Activated CD8-positive, alpha-beta T cell treated with anti-CD3 and anti-CD28 coated beads for 36 hours (primary cell): Measurements from ENCODE around the gene TBL1X. TPM values are rescaled to one million over a fixed set of nuclear protein-coding genes. Genes with fewer than 3 reads are reported as not detected.
"Not testable (repeated sequence)": the region's sequence is repeated elsewhere in the genome, so short reads cannot be mapped to it uniquely, and the experiment has no call there.

Experiments
- ATAC-seq: fragments of 200-7000 bp; cut with Tn5 transposase; one replicate; pipeline ENCODE4 v1.10.0; 2021; ENCODE audit warnings: mild to moderate bottlenecking, moderate library complexity
- CTCF ChIA-PET: fragments of 350-600 bp; sonication (Branson Sonifier 250); formaldehyde crosslinking; loops from one replicate; lab custom pipeline; 2021; ENCODE audit warnings: antibody characterized with exemption; lab: Charles Lee
- POLR2A ChIA-PET: fragments of 350-600 bp; sonication (Branson Sonifier 250); formaldehyde crosslinking; loops from one replicate; lab custom pipeline; 2021; ENCODE audit warnings: antibody characterized with exemption; lab: Charles Lee
- DNase-seq: peaks from one replicate; pipeline ENCODE4 v3.0.0-alpha.2; 2020
- H3K27ac Mint-ChIP-seq: one replicate; pipeline ENCODE4 v1.8.0; 2021; ENCODE audit warnings: mild to moderate bottlenecking, mixed read lengths
- H3K27me3 Mint-ChIP-seq: one replicate; pipeline ENCODE4 v1.8.0; 2021; ENCODE audit warnings: mixed read lengths
- H3K36me3 Mint-ChIP-seq: one replicate; pipeline ENCODE4 v1.8.0; 2021; ENCODE audit warnings: low read depth, mixed read lengths
- H3K4me1 Mint-ChIP-seq: one replicate; pipeline ENCODE4 v1.8.0; 2021; ENCODE audit warnings: low read depth, mixed read lengths
- H3K4me3 Mint-ChIP-seq: one replicate; pipeline ENCODE4 v1.8.0; 2021; ENCODE audit warnings: mild to moderate bottlenecking, moderate library complexity, mixed read lengths
- H3K9me3 Mint-ChIP-seq: one replicate; pipeline ENCODE4 v1.8.0; 2021; ENCODE audit warnings: mixed read lengths
- intact Hi-C: fragments of 100-400 bp; cut with micrococcal nuclease; formaldehyde crosslinking; loops from one replicate; pipeline ENCODE4 v1.10.0; 2022
- total RNA-seq, 2 experiments: library from RNA; stranded (reverse); gene quantifications; one replicate each; pipeline ENCODE4 v1.2.3, GENCODE V29; 2021
- TF ChIP-seq, protein P1 (sequence below): fragments of 200-600 bp; IDR thresholded peaks from one replicate; pipeline ENCODE4 v1.8.0; 2022; ENCODE audit warnings: antibody characterized with exemption, mild to moderate bottlenecking

The TBL1X gene
- total RNA-seq, 2 experiments from 2014 or later = 28.9 to 32.0 TPM

DNA sequence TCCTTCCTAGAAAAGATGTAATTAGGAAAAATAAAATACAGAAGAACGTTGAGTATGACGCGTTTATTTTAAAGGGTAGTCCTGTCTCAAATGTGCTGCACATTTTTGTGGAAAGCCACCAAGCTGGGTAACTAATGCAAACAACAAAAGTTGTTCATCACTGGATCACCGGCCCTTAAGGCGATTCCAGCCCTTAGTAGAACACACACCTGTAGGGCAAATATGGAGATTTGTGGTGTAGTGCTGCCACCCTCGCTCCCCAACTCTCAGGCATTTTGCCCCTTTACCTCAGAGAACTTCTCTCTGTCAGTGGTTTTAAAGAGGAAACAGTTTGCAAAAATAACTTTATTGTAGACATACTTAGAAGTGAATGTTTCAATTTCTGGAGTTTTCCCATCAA is 1.9 kb downstream of the TBL1X start:
- TF ChIP-seq, protein P1, sequence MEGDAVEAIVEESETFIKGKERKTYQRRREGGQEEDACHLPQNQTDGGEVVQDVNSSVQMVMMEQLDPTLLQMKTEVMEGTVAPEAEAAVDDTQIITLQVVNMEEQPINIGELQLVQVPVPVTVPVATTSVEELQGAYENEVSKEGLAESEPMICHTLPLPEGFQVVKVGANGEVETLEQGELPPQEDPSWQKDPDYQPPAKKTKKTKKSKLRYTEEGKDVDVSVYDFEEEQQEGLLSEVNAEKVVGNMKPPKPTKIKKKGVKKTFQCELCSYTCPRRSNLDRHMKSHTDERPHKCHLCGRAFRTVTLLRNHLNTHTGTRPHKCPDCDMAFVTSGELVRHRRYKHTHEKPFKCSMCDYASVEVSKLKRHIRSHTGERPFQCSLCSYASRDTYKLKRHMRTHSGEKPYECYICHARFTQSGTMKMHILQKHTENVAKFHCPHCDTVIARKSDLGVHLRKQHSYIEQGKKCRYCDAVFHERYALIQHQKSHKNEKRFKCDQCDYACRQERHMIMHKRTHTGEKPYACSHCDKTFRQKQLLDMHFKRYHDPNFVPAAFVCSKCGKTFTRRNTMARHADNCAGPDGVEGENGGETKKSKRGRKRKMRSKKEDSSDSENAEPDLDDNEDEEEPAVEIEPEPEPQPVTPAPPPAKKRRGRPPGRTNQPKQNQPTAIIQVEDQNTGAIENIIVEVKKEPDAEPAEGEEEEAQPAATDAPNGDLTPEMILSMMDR = no peak
- Mint-ChIP-seq H3K9me3 (no peaks in the 10 kb centered on the region), H3K4me3 (peak overlapping the region; percentile 76), H3K27ac (peak overlapping the region; percentile 78), H3K4me1 (peaks cover 36% of the 10 kb centered on the region), H3K27me3 (no peaks in the 10 kb centered on the region), H3K36me3 (peaks cover 12% of the 10 kb centered on the region)
- ATAC-seq = no peak
- DNase-seq = peak; percentile 12
- intact Hi-C loops = loop anchor here (10.0 kb wide), 2 partner anchors 182 to 238 kb away; no protein-coding TSS in a partner anchor
- ChIA-PET CTCF (no interaction called here), POLR2A (no interaction called here)

DNA sequence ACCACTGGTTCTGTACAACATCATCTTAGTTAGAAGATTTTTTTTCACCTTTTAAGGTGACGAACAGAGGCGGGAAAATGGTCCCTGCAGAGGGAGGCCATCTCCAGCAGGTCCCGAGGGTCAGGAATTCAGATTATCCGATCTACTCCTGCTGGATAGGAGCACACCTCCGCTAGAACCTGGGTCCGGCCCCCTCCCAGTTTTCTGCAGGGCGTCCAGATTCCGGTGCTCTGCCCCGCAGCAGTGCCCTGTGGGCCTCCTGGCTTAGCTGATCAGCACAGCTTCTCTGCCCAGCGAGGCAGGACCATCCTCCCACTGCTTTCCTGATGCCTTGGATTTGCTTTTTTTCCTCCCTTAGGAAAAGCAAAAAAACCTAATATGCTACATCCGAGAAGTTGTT is 2.3 kb downstream of the TBL1X start:
- Mint-ChIP-seq H3K27me3 (no peaks in the 10 kb centered on the region), H3K4me3 (peak overlapping the region; percentile 76), H3K27ac (no peak overlapping the region), H3K4me1 (peaks cover 34% of the 10 kb centered on the region), H3K36me3 (peaks cover 12% of the 10 kb centered on the region), H3K9me3 (no peaks in the 10 kb centered on the region)
- POLR2A ChIA-PET = no interaction called here
- intact Hi-C loops = loop anchor here (10.0 kb wide), 2 partner anchors 182 to 238 kb away; no protein-coding TSS in a partner anchor
- TF ChIP-seq, protein P1 = no peak
- DNase-seq (no peak), ATAC-seq (no peak)
- CTCF ChIA-PET = no interaction called here

DNA sequence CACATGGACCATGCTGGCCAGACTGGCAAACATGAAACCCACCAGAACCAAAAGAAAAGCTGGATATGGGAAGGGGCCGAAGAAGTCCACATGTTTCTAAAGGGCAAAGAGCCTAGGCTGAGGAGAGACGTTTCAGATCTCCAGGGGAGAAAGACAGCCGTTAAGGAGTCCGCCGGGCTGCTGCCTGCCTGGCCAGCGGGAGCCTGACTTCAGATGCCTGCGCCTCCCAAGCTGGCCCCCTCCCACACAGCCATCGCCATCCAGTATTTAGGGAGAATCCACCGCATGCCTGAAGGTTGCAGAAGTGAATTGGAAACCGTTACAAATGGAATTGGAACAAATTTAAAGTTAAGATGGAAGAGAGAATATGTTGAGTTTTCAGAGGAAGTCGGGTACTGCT is 2.9 kb downstream of the TBL1X start:
- Mint-ChIP-seq H3K4me1 (peaks cover 28% of the 10 kb centered on the region), H3K27ac (no peak overlapping the region), H3K9me3 (no peaks in the 10 kb centered on the region), H3K4me3 (no peak overlapping the region), H3K36me3 (peaks cover 12% of the 10 kb centered on the region), H3K27me3 (no peaks in the 10 kb centered on the region)
- ChIA-PET CTCF (no interaction called here), POLR2A (no interaction called here)
- DNase-seq (no peak), ATAC-seq (no peak)
- TF ChIP-seq, protein P1 = no peak
- intact Hi-C loops = loop anchor here (10.0 kb wide), 2 partner anchors 183 to 237 kb away; no protein-coding TSS in a partner anchor

DNA sequence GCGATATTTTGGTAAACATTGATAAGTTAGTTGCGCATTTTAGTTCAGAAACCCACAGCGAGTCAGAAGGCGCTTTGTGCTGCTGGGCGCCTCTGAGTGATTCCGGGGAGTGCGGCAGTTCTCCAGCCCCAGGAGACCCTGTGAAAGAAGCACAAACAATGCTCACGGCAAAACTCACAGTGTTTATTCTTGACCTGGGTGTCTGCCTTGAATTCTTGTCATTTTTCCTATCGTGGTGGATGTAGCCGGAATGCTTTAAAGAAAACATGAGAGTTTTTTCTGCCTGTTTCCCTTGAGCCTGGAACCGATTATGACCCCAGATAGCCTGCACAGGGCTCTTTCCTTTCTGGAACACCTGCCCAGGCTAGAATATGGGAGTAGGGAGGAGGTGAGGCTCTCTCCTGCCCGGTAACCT is 6.7 kb downstream of the TBL1X start:
- no peaks in the 10 kb centered on the region for H3K9me3 Mint-ChIP-seq
- ChIA-PET POLR2A (no interaction called here), CTCF (no interaction called here)
- DNase-seq (no peak), ATAC-seq (no peak)
- H3K27me3 Mint-ChIP-seq = no peaks in the 10 kb centered on the region
- TF ChIP-seq, protein P1 = no peak
- H3K27ac Mint-ChIP-seq = no peak overlapping the region
- intact Hi-C loops = no loop called here
- H3K4me1 Mint-ChIP-seq = peaks cover 40% of the 10 kb centered on the region
- peaks cover 38% of the 10 kb centered on the region for H3K36me3 Mint-ChIP-seq
- H3K4me3 Mint-ChIP-seq = no peak overlapping the region

DNA sequence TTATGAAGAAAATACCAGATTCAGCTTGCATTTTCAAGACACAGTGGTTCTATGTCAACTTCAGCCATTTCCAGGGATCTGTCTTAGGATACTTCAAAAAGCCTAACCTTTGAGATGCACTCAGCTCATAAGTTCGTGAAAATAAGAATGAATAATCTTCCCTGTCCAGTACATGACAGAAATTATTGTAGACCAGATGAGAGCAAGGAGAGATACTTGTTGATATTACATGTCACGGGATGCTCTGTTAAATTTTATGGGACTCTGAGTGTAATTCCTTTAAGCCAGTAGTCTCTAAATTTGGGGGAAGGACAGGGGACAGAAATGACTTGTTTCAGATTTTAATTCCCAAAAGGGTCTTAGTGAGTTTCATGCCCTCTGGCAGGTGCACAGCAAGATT is 8.8 kb downstream of the TBL1X start:
- Mint-ChIP-seq H3K27me3 (no peaks in the 10 kb centered on the region), H3K36me3 (peaks cover 38% of the 10 kb centered on the region), H3K4me3 (no peak overlapping the region), H3K9me3 (no peaks in the 10 kb centered on the region), H3K27ac (no peak overlapping the region), H3K4me1 (peaks cover 36% of the 10 kb centered on the region)
- DNase-seq (no peak), ATAC-seq (no peak)
- TF ChIP-seq, protein P1 = no peak
- CTCF ChIA-PET = no interaction called here
- POLR2A ChIA-PET = no interaction called here
- intact Hi-C loops = no loop called here

DNA sequence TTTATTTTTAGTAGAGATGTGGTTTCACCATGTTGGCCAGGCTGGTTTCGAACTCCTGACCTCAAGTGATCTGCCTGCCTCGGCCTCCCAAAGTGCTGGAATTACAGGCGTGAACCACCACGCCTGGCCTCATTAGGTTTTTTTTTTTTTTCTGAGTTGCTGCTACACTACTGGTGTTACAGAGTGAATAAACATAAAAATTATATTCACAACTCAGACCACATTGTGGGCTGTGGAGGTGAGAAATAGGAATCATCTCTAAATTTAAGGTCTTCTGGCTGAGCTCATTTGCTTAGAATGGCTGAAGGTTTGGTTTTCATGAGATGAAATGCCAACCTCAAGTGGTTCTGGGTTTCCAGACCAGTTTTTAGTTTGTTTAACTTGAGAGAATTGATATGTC is 10.6 kb downstream of the TBL1X start:
- ATAC-seq = peak; percentile 51
- POLR2A ChIA-PET, DNase-seq, intact Hi-C loops, CTCF ChIA-PET, H3K9me3 Mint-ChIP-seq, H3K27ac Mint-ChIP-seq, H3K4me3 Mint-ChIP-seq, H3K27me3 Mint-ChIP-seq: not testable (repeated sequence)
- H3K36me3 Mint-ChIP-seq = peaks cover 42% of the 10 kb centered on the region
- H3K4me1 Mint-ChIP-seq = peaks cover 39% of the 10 kb centered on the region
